Astrocyte of the cerebellum (primary cell): ENCODE results near the gene ARPC2.

ENCODE experiments used
- DNase-seq: peaks from one replicate; pipeline ENCODE4 v3.0.0-alpha.2; 2011; ENCODE audit warnings: low read depth
- H3K4me3 ChIP-seq: 2 replicates; pipeline ENCODE4 v1.5.1; 2011; ENCODE audit warnings: mild to moderate bottlenecking, low read depth, low read length, moderate library complexity
- CTCF ChIP-seq: IDR thresholded peaks from 2 replicates; pipeline ENCODE4 v1.5.1; 2012; ENCODE audit warnings: low read length, low read depth, moderate library complexity, mild to moderate bottlenecking; ENCODE audit errors: missing control alignments
- in situ Hi-C: cut with HindIII; loops from 2 replicates; pipeline ENCODE4 v1.10.0; 2017; ENCODE audit warnings: low sequenced_read_pairs

Gene ARPC2

GRCh38 chr2:218282173-218282991, 65.4 kb downstream of the ARPC2 start:
- TF ChIP-seq CTCF, result no peak
- in situ Hi-C loops, result no loop called here
- DNase-seq, result no peak
- no peak overlapping the region for H3K4me3 ChIP-seq

- TF ChIP-seq CTCF, result no peak
- H3K4me3 ChIP-seq, result no peak overlapping the region
- no peak for DNase-seq
- in situ Hi-C loops, result no loop called here
Observed at GRCh38 chr2:218284106-218284811, 67.3 kb downstream of the ARPC2 start.

- in situ Hi-C loops, result no loop called here
- peak; percentile 49 for DNase-seq
- TF ChIP-seq CTCF, result no peak
- H3K4me3 ChIP-seq, result peak overlapping the region; percentile 47
Observed at GRCh38 chr2:218285604-218286003, 68.6 kb downstream of the ARPC2 start.

GRCh38 chr2:218286570-218287459, 69.8 kb downstream of the ARPC2 start:
- in situ Hi-C loops, result no loop called here
- peak overlapping the region; percentile 47 for H3K4me3 ChIP-seq
- DNase-seq, result peak; percentile 81
- no peak for TF ChIP-seq CTCF

GRCh38 chr2:218289639-218290315, 72.8 kb downstream of the ARPC2 start:
- no peak for TF ChIP-seq CTCF
- no peak overlapping the region for H3K4me3 ChIP-seq
- DNase-seq, result no peak
- in situ Hi-C loops, result no loop called here
